Lower leg skin (tissue), 3 donors: ENCODE results near the gene B4GALT2.

Source experiments
- POLR2A ChIP-seq, 2 donors: fragments of 450-650 bp; IDR thresholded peaks; one replicate each; pipeline ENCODE4 v1.6.1; 2016 to 2017; ENCODE audit warnings: antibody characterized with exemption in 2 of 2, mild to moderate bottlenecking in 1 of 2, moderate library complexity in 1 of 2
- TF ChIP-seq, protein P1 (sequence below), 3 donors: fragments of 450-650 bp; IDR thresholded peaks; one replicate each; pipeline ENCODE4 v1.5.1; 2016; ENCODE audit warnings: antibody characterized with exemption in 3 of 3, mild to moderate bottlenecking in 3 of 3, moderate library complexity in 2 of 3

DNA sequence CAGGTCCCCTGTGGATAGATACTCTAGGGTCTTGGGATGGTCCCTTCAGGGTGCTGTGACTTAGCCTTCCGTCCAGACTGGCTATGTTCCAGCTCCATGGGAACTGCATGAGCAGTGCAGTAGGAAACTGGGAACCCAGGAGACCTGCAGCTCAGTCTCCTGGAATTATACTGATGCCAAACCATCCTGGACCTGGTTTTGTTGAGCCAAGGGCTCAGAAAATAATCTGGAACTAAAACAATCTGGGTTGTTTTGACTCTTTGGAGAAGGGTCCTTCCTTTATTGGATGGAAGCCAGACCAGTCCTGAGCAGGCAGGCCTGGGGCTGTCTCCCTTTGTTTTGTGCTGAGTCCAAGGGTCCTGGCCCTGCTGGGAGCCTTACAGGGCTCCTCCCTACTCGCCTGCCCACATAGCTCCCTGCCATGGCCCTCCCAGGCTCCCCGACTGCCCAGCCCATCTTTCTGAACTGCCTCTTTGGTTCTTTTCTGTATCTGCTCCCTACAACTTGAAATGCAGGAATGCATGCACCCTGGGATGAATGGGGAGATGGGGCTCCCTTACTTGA lies 31.1 kb upstream of the B4GALT2 start:
- TF ChIP-seq, protein P1, sequence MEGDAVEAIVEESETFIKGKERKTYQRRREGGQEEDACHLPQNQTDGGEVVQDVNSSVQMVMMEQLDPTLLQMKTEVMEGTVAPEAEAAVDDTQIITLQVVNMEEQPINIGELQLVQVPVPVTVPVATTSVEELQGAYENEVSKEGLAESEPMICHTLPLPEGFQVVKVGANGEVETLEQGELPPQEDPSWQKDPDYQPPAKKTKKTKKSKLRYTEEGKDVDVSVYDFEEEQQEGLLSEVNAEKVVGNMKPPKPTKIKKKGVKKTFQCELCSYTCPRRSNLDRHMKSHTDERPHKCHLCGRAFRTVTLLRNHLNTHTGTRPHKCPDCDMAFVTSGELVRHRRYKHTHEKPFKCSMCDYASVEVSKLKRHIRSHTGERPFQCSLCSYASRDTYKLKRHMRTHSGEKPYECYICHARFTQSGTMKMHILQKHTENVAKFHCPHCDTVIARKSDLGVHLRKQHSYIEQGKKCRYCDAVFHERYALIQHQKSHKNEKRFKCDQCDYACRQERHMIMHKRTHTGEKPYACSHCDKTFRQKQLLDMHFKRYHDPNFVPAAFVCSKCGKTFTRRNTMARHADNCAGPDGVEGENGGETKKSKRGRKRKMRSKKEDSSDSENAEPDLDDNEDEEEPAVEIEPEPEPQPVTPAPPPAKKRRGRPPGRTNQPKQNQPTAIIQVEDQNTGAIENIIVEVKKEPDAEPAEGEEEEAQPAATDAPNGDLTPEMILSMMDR (IDR thresholded peaks at IDR 0.05): no peak
- TF ChIP-seq POLR2A (IDR thresholded peaks at IDR 0.05): no peak
